WTC11 (cell line): ENCODE measurements around the gene PAQR9. TPM values are rescaled to one million over a fixed set of nuclear protein-coding genes. Genes with fewer than 3 reads are reported as not detected.

ENCODE experiments used
- ETV6 ChIP-seq: sonication (generic); formaldehyde crosslinking; IDR thresholded peaks from 2 replicates; pipeline ENCODE4 v1.8.1; 2022; ENCODE audit warnings: mild to moderate bottlenecking, missing genetic modification reagents
- FOXK1 ChIP-seq: sonication (generic); formaldehyde crosslinking; IDR thresholded peaks from 2 replicates; pipeline ENCODE4 v1.8.0; 2022; ENCODE audit warnings: mild to moderate bottlenecking, moderate library complexity, missing genetic modification reagents
- IRF2 ChIP-seq: sonication (generic); formaldehyde crosslinking; IDR thresholded peaks from 2 replicates; pipeline ENCODE4 v1.8.0; 2022; ENCODE audit warnings: low read depth, missing genetic modification reagents, borderline replicate concordance
- MYBL2 ChIP-seq: sonication (generic); formaldehyde crosslinking; IDR thresholded peaks from 2 replicates; pipeline ENCODE4 v1.8.1; 2023; ENCODE audit warnings: mild to moderate bottlenecking, moderate library complexity, missing genetic modification reagents
- NFATC4 ChIP-seq: fragments of 250-450 bp; sonication (Bioruptor Pico); IDR thresholded peaks from 2 replicates; pipeline ENCODE4 v1.9.0; 2021; ENCODE audit warnings: mild to moderate bottlenecking
- OVOL2 ChIP-seq: fragments of 250-450 bp; sonication (Bioruptor Pico); IDR thresholded peaks from 2 replicates; pipeline ENCODE4 v1.9.0; 2021; ENCODE audit warnings: mild to moderate bottlenecking, borderline replicate concordance
- TEAD4 ChIP-seq: sonication (generic); formaldehyde crosslinking; IDR thresholded peaks from 2 replicates; pipeline ENCODE4 v1.8.0; 2022; ENCODE audit warnings: mild to moderate bottlenecking, missing genetic modification reagents
- total RNA-seq: library from RNA; stranded (reverse); gene quantifications from 3 replicates; pipeline ENCODE4 v1.2.3, GENCODE V29; 2021
- TF ChIP-seq, protein P1 (sequence below): fragments of 250-450 bp; sonication (Bioruptor Pico); IDR thresholded peaks from 2 replicates; pipeline ENCODE4 v2.1.2; 2022; ENCODE audit warnings: mild to moderate bottlenecking, moderate library complexity
- TF ChIP-seq, protein P2 (sequence below): sonication (generic); formaldehyde crosslinking; IDR thresholded peaks from 2 replicates; pipeline ENCODE4 v1.8.1; 2023; ENCODE audit warnings: mild to moderate bottlenecking, missing genetic modification reagents
- TF ChIP-seq, protein P3 (sequence below): sonication (generic); formaldehyde crosslinking; IDR thresholded peaks from 2 replicates; pipeline ENCODE4 v1.8.1; 2023; ENCODE audit warnings: mild to moderate bottlenecking, missing genetic modification reagents
- TF ChIP-seq, protein P4 (sequence below): sonication (generic); formaldehyde crosslinking; IDR thresholded peaks from 2 replicates; pipeline ENCODE4 v1.8.0; 2023; ENCODE audit warnings: missing genetic modification reagents, mild to moderate bottlenecking, borderline replicate concordance

Gene PAQR9
- total RNA-seq, 1 experiment from 2014 or later: 2.0 TPM

DNA sequence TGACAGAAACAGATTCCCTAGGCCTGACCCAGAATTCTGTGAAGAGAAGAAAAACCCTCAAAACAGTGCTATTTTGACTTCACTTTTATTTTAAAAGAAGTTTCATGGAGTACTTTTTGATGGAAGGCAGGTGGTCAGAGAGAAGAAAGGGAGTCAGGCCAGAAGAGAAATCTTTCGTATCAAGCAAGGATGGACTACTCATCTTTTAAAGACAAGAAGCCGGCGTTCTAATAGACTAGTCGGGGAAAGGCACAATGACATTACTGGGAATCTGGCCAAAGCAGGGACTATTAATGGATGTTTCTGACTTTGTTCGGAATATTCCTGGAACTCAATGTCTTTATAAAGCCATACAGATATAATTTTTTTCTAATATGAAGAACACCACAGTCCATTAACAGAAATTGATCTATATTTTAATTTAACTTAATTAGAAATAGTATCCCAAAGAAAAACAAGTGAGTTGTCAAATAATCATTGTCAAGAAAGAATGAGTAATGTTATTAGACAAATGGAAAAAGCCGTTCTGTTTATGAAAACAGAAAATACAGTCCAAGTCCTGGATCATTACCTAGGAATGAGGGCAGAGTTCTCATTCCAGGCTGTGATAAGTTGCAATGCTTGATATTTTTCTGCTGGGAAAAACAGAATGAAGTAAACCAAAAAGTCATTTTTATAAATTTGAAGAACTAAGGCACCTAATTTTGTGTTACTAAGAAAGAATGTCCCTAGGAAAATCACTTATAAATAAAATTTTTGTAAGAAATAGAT lies 50.9 kb downstream of the PAQR9 start (continued):
- TF ChIP-seq, protein P1, sequence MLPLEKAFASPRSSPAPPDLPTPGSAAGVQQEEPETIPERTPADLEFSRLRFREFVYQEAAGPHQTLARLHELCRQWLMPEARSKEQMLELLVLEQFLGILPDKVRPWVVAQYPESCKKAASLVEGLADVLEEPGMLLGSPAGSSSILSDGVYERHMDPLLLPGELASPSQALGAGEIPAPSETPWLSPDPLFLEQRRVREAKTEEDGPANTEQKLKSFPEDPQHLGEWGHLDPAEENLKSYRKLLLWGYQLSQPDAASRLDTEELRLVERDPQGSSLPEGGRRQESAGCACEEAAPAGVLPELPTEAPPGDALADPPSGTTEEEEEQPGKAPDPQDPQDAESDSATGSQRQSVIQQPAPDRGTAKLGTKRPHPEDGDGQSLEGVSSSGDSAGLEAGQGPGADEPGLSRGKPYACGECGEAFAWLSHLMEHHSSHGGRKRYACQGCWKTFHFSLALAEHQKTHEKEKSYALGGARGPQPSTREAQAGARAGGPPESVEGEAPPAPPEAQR: no peak
- TF ChIP-seq, protein P2, sequence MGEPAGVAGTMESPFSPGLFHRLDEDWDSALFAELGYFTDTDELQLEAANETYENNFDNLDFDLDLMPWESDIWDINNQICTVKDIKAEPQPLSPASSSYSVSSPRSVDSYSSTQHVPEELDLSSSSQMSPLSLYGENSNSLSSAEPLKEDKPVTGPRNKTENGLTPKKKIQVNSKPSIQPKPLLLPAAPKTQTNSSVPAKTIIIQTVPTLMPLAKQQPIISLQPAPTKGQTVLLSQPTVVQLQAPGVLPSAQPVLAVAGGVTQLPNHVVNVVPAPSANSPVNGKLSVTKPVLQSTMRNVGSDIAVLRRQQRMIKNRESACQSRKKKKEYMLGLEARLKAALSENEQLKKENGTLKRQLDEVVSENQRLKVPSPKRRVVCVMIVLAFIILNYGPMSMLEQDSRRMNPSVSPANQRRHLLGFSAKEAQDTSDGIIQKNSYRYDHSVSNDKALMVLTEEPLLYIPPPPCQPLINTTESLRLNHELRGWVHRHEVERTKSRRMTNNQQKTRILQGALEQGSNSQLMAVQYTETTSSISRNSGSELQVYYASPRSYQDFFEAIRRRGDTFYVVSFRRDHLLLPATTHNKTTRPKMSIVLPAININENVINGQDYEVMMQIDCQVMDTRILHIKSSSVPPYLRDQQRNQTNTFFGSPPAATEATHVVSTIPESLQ (CRISPR knock-in tag): no peak
- no peak for TF ChIP-seq FOXK1
- TF ChIP-seq OVOL2 (CRISPR knock-in tag): no peak
- TF ChIP-seq IRF2: no peak
- TF ChIP-seq ETV6 (CRISPR knock-in tag): no peak
- TF ChIP-seq NFATC4 (CRISPR knock-in tag): no peak
- no peak for TF ChIP-seq TEAD4 (CRISPR knock-in tag)
- TF ChIP-seq MYBL2 (CRISPR knock-in tag): no peak
- TF ChIP-seq, protein P3, sequence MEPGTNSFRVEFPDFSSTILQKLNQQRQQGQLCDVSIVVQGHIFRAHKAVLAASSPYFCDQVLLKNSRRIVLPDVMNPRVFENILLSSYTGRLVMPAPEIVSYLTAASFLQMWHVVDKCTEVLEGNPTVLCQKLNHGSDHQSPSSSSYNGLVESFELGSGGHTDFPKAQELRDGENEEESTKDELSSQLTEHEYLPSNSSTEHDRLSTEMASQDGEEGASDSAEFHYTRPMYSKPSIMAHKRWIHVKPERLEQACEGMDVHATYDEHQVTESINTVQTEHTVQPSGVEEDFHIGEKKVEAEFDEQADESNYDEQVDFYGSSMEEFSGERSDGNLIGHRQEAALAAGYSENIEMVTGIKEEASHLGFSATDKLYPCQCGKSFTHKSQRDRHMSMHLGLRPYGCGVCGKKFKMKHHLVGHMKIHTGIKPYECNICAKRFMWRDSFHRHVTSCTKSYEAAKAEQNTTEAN: no peak
- TF ChIP-seq, protein P4, sequence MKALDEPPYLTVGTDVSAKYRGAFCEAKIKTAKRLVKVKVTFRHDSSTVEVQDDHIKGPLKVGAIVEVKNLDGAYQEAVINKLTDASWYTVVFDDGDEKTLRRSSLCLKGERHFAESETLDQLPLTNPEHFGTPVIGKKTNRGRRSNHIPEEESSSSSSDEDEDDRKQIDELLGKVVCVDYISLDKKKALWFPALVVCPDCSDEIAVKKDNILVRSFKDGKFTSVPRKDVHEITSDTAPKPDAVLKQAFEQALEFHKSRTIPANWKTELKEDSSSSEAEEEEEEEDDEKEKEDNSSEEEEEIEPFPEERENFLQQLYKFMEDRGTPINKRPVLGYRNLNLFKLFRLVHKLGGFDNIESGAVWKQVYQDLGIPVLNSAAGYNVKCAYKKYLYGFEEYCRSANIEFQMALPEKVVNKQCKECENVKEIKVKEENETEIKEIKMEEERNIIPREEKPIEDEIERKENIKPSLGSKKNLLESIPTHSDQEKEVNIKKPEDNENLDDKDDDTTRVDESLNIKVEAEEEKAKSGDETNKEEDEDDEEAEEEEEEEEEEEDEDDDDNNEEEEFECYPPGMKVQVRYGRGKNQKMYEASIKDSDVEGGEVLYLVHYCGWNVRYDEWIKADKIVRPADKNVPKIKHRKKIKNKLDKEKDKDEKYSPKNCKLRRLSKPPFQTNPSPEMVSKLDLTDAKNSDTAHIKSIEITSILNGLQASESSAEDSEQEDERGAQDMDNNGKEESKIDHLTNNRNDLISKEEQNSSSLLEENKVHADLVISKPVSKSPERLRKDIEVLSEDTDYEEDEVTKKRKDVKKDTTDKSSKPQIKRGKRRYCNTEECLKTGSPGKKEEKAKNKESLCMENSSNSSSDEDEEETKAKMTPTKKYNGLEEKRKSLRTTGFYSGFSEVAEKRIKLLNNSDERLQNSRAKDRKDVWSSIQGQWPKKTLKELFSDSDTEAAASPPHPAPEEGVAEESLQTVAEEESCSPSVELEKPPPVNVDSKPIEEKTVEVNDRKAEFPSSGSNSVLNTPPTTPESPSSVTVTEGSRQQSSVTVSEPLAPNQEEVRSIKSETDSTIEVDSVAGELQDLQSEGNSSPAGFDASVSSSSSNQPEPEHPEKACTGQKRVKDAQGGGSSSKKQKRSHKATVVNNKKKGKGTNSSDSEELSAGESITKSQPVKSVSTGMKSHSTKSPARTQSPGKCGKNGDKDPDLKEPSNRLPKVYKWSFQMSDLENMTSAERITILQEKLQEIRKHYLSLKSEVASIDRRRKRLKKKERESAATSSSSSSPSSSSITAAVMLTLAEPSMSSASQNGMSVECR (CRISPR knock-in tag): no peak

Other genes with a start within 250 kb of the PAQR9 start
- gene TRPC1, start 239.6 kb downstream of the PAQR9 start, total RNA-seq: 13.8 to 20.3 TPM (median 20.0 TPM) in 3 replicates
- 13.5 to 13.7 TPM (median 13.7 TPM) in 3 replicates for gene PCOLCE2, start 74.6 kb downstream of the PAQR9 start, total RNA-seq
- 111 to 133 TPM (median 117 TPM) in 3 replicates for gene U2SURP, start 37.9 kb upstream of the PAQR9 start, total RNA-seq
- gene CHST2, start 156.1 kb upstream of the PAQR9 start, total RNA-seq: 13.2 to 17.3 TPM (median 13.4 TPM) in 3 replicates